CD4-positive, alpha-beta T cell treated with Interleukin-6 at 100 ng/mL for 8 hours (primary cell): Measurements from ENCODE around the gene MRGPRE.

ENCODE experiments used
- DNase-seq: peaks from one replicate; pipeline ENCODE4 v3.0.0-alpha.2; 2020; ENCODE audit warnings: mixed read lengths, low spot score

Gene MRGPRE

GRCh38 chr11:3196161-3197043, 35.8 kb downstream of the MRGPRE start:
- DNase-seq, result no peak

GRCh38 chr11:3195251-3196160, 36.7 kb downstream of the MRGPRE start:
- no peak for DNase-seq

GRCh38 chr11:3194016-3194816, 38.0 kb downstream of the MRGPRE start:
- DNase-seq, result no peak

GRCh38 chr11:3193373-3194015, 38.7 kb downstream of the MRGPRE start:
- DNase-seq, result no peak

GRCh38 chr11:3192511-3193372, 39.5 kb downstream of the MRGPRE start:
- DNase-seq, result no peak

- no peak for DNase-seq
Measured at GRCh38 chr11:3191586-3192324, 40.5 kb downstream of the MRGPRE start.

- no peak for DNase-seq
Measured at GRCh38 chr11:3190600-3190999, 41.6 kb downstream of the MRGPRE start.

- no peak for DNase-seq
Measured at GRCh38 chr11:3189886-3190583, 42.2 kb downstream of the MRGPRE start.

- no peak for DNase-seq
Measured at GRCh38 chr11:3189196-3189843, 42.9 kb downstream of the MRGPRE start.

- DNase-seq, result no peak
Measured at GRCh38 chr11:3188496-3189195, 43.6 kb downstream of the MRGPRE start.

- no peak for DNase-seq
Measured at GRCh38 chr11:3186166-3186953, 45.9 kb downstream of the MRGPRE start.

- DNase-seq, result no peak
Measured at GRCh38 chr11:3184732-3185347, 47.4 kb downstream of the MRGPRE start.

GRCh38 chr11:3183523-3183922, 48.7 kb downstream of the MRGPRE start:
- DNase-seq, result no peak

- DNase-seq, result no peak
Measured at GRCh38 chr11:3182462-3182852, 49.8 kb downstream of the MRGPRE start.

GRCh38 chr11:3181725-3182461, 50.3 kb downstream of the MRGPRE start:
- DNase-seq, result no peak

- no peak for DNase-seq
Measured at GRCh38 chr11:3180869-3181268, 51.3 kb downstream of the MRGPRE start.
